K562 (cell line): Measurements from ENCODE around the gene NDUFA13. TPM values are rescaled to one million over a fixed set of nuclear protein-coding genes. Genes with fewer than 3 reads are reported as not detected.
A peak's percentile ranks its signal among the peaks of the same experiment; 100 is the strongest.

Experiments
- ATAC-seq: fragments of 200-7000 bp; cut with Tn5 transposase; 3 replicates; pipeline ENCODE4 v1.9.1; 2020; ENCODE audit warnings: moderate library complexity
- BruUV-seq: library from RNA; stranded (reverse); fragments of 400-500 nt; replicated peaks from 2 replicates; lab custom pipeline; 2021; lab: Mats Ljungman, UMichigan
- CTCF ChIA-PET: fragments of 300-600 bp; formaldehyde crosslinking; extraction: SDS; loops from one replicate; lab custom pipeline; 2021; ENCODE audit warnings: low intra/inter-chr PET ratio; lab: Yijun Ruan, JAX
- POLR2A ChIA-PET: fragments of 300-600, 350-650 bp; sonication (Branson Sonifier 250); formaldehyde crosslinking; extraction: SDS; loops from one replicate; lab custom pipeline; 2021; ENCODE audit warnings: antibody characterized with exemption, inconsistent platforms; lab: Yijun Ruan, JAX
- DNase-seq, 4 experiments: peaks; one replicate each; pipeline versions ENCODE4 v3.0.0 to v3.0.0-alpha.2; 2011 to 2018; ENCODE audit warnings: low spot score in 3 of 4, mixed read lengths in 3 of 4; ENCODE audit errors: extremely low read depth in 1 of 4
- FAIRE-seq: peaks from 2 replicates; lab custom pipeline; 2011; peaks lifted over from hg19 to GRCh38; lab: Jason Lieb, UNC
- H2AFZ ChIP-seq: 2 replicates; pipeline ENCODE4 v1.6.0; 2011; ENCODE audit warnings: low read depth, low read length, control low read depth, inconsistent platforms
- H3K27ac ChIP-seq: fragments of 200-600 bp; 3 replicates; pipeline ENCODE4 v1.8.0; 2011; ENCODE audit warnings: low read depth, mild to moderate bottlenecking, control low read depth, inconsistent platforms, low read length, moderate library complexity, mixed read lengths; ENCODE audit errors: extremely low read depth
- H3K27me3 ChIP-seq, 2 experiments: fragments of 300-600 bp in 1 of 2; 2 replicates in 1 of 2; 3 replicates in 1 of 2; pipeline versions ENCODE4 v1.6.0 to v1.8.0; 2011; ENCODE audit warnings: inconsistent platforms in 2 of 2, low read length in 2 of 2, mild to moderate bottlenecking in 1 of 2, mixed read lengths in 1 of 2, moderate library complexity in 1 of 2; ENCODE audit not compliant: control insufficient read depth in 2 of 2, insufficient read depth in 2 of 2
- H3K36me3 ChIP-seq: fragments of 300-600 bp; 3 replicates; pipeline ENCODE4 v1.8.0; 2011; ENCODE audit warnings: mild to moderate bottlenecking, low read length, inconsistent platforms; ENCODE audit not compliant: control insufficient read depth, insufficient read depth
- H3K4me1 ChIP-seq, 2 experiments: fragments of 200-600 bp in 1 of 2; replicated peaks in 1 of 2; 2 replicates in 1 of 2; 3 replicates in 1 of 2; pipeline versions ENCODE4 v1.5.1 to v1.8.0; 2011; ENCODE audit warnings: inconsistent platforms in 2 of 2, low read length in 2 of 2, mild to moderate bottlenecking in 1 of 2, mixed read lengths in 1 of 2, moderate library complexity in 1 of 2; ENCODE audit not compliant: control insufficient read depth in 2 of 2, insufficient read depth in 2 of 2
- H3K4me2 ChIP-seq: 2 replicates; pipeline ENCODE4 v1.6.1; 2011; ENCODE audit warnings: low read length, control low read depth, inconsistent platforms, mixed read lengths; ENCODE audit not compliant: insufficient read depth
- H3K4me3 ChIP-seq: fragments of 200-600 bp; sonication (generic), shearing (Covaris generic); 2 replicates; pipeline ENCODE4 v1.5.1; 2016; ENCODE audit warnings: control low read depth, inconsistent platforms
- H3K79me2 ChIP-seq: fragments of 200-600 bp; 3 replicates; pipeline ENCODE4 v1.8.0; 2011; ENCODE audit warnings: low read length, inconsistent platforms; ENCODE audit not compliant: control insufficient read depth, insufficient read depth
- H3K9ac ChIP-seq, 2 experiments: 2 replicates each; pipeline versions ENCODE4 v1.6.0 to v1.6.1; 2011; ENCODE audit warnings: low read depth in 2 of 2, low read length in 2 of 2, control low read depth in 1 of 2, inconsistent platforms in 1 of 2, mild to moderate bottlenecking in 1 of 2, mixed read lengths in 1 of 2; ENCODE audit not compliant: insufficient read depth in 1 of 2
- H3K9me1 ChIP-seq: one replicate; pipeline ENCODE4 v1.6.0; 2011; ENCODE audit warnings: inconsistent platforms, mild to moderate bottlenecking, low read length, moderate library complexity; ENCODE audit not compliant: control insufficient read depth, insufficient read depth
- H3K9me3 ChIP-seq: replicated peaks from 2 replicates; pipeline ENCODE4 v1.5.1; 2011; ENCODE audit warnings: low read depth, low read length, inconsistent platforms; ENCODE audit not compliant: control insufficient read depth, insufficient read depth
- H4K20me1 ChIP-seq: replicated peaks from 2 replicates; pipeline ENCODE4 v1.6.1; 2011; ENCODE audit warnings: low read length, inconsistent platforms, mixed read lengths; ENCODE audit not compliant: control insufficient read depth, insufficient read depth
- CREBBP ChIP-seq: IDR thresholded peaks from one replicate; pipeline ENCODE4 v1.6.1; 2012; ENCODE audit warnings: low read depth, mild to moderate bottlenecking, control low read depth, inconsistent platforms, low read length
- FOXK2 ChIP-seq, 2 experiments: fragments of 450-650 bp; IDR thresholded peaks in 1 of 2; conservative IDR thresholded peaks in 1 of 2; 2 replicates each; pipeline ENCODE4 v1.6.1; 2016; ENCODE audit warnings: low read depth in 2 of 2, mild to moderate bottlenecking in 1 of 2
- HDAC1 ChIP-seq, 2 experiments: fragments of 450-650 bp; IDR thresholded peaks; 2 replicates each; pipeline ENCODE4 v1.6.1; 2016 to 2017; ENCODE audit warnings: inconsistent platforms in 1 of 2, mild to moderate bottlenecking in 1 of 2, moderate library complexity in 1 of 2
- HLTF ChIP-seq: fragments of 450-650 bp; IDR thresholded peaks from 2 replicates; pipeline ENCODE4 v1.6.1; 2016
- JUNB ChIP-seq: fragments of 450-650 bp; formaldehyde crosslinking; conservative IDR thresholded peaks from 2 replicates; pipeline ENCODE4 v1.4.0; 2020; ENCODE audit warnings: mild to moderate bottlenecking
- PTTG1 ChIP-seq: fragments of 450-650 bp; IDR thresholded peaks from 2 replicates; pipeline ENCODE4 v1.6.1; 2016; ENCODE audit warnings: low read depth, mild to moderate bottlenecking, missing genetic modification characterization, missing compliant biosample characterization
- THRAP3 ChIP-seq: fragments of 450-650 bp; IDR thresholded peaks from 2 replicates; pipeline ENCODE4 v1.6.1; 2016; ENCODE audit warnings: mild to moderate bottlenecking, inconsistent platforms, borderline replicate concordance
- TOE1 ChIP-seq, 2 experiments: fragments of 450-650 bp in 1 of 2; sonication (generic) in 1 of 2; formaldehyde crosslinking in 1 of 2; IDR thresholded peaks; 2 replicates each; pipeline versions ENCODE4 v1.7.1 to v1.8.0; 2016 to 2022; ENCODE audit warnings: borderline replicate concordance in 2 of 2, mild to moderate bottlenecking in 2 of 2, antibody characterized with exemption in 1 of 2, inconsistent platforms in 1 of 2, low read depth in 1 of 2, missing genetic modification reagents in 1 of 2, moderate library complexity in 1 of 2
- ZEB2 ChIP-seq: fragments of 450-650 bp; IDR thresholded peaks from 2 replicates; pipeline ENCODE4 v1.6.1; 2016
- WGBS: fragments of 100-300 bp; shearing (Covaris generic); methylation state at CpG from one replicate; pipeline ENCODE4 v1.1.6; 2016; ENCODE audit warnings: low coverage, mixed read lengths; ENCODE audit not compliant: insufficient coverage; ENCODE audit errors: missing lambda C conversion rate; 5-methylcytosine and 5-hydroxymethylcytosine counted together
- in situ Hi-C: fragments of 300-500 bp; cut with MboI; formaldehyde crosslinking; loops from 4 replicates; pipeline ENCODE4 v1.15.0; 2018; ENCODE audit warnings: inconsistent platforms, mixed read lengths
- intact Hi-C: fragments of 100-400 bp; cut with micrococcal nuclease; formaldehyde crosslinking; loops from 2 replicates; pipeline ENCODE4 v1.14.2; 2022
- polyA plus RNA-seq, 8 experiments: library from polyadenylated mRNA; depleted of rRNA in 4 of 8; stranded (reverse) in 5 of 8; unstranded in 3 of 8; fragments of >200 nt; fragmentation: Nextera tagmentation in 2 of 8; fragmentation: Illumina TruSeq in 1 of 8; extraction: Ambion mirVana in 2 of 8; extraction: Trizol in 1 of 8; gene quantifications; 2 replicates each; pipeline versions ENCODE4 v1.2.1 to v1.2.3, GENCODE V29; 2011 to 2014; ENCODE audit warnings: inconsistent platforms in 1 of 8, missing spikeins in 1 of 8
- total RNA-seq, 7 experiments: library from RNA; depleted of rRNA in 6 of 7; stranded (reverse); fragments of >200 nt in 6 of 7; fragmentation: Illumina TruSeq in 2 of 7; extraction: Trizol in 2 of 7; gene quantifications; 2 replicates each; pipeline versions ENCODE4 v1.2.1 to v1.2.3, GENCODE V29; 2011 to 2021; ENCODE audit warnings: low replicate concordance in 1 of 7
- TF ChIP-seq, protein P1 (sequence below): sonication (generic); formaldehyde crosslinking; IDR thresholded peaks from 2 replicates; pipeline ENCODE4 v1.8.1; 2023; ENCODE audit warnings: mild to moderate bottlenecking, missing genetic modification reagents
- TF ChIP-seq, protein P2 (sequence below), 2 experiments: fragments of 450-650 bp; IDR thresholded peaks; 2 replicates each; pipeline ENCODE4 v1.6.1; 2016
- TF ChIP-seq, protein P3 (sequence below), 2 experiments: fragments of 450-650 bp in 1 of 2; sonication (generic) in 1 of 2; formaldehyde crosslinking in 1 of 2; IDR thresholded peaks in 1 of 2; conservative IDR thresholded peaks in 1 of 2; 2 replicates each; pipeline versions ENCODE4 v1.6.1 to v1.8.1; 2016 to 2023; ENCODE audit warnings: mild to moderate bottlenecking in 2 of 2, moderate library complexity in 2 of 2, inconsistent platforms in 1 of 2, missing genetic modification reagents in 1 of 2

NDUFA13 gene
- total and polyA plus RNA-seq, 9 of the 15 experiments (the other 6 are each of a cell fraction or from before 2014, with no cell fraction given), result 146 to 596 (median 429) TPM

DNA sequence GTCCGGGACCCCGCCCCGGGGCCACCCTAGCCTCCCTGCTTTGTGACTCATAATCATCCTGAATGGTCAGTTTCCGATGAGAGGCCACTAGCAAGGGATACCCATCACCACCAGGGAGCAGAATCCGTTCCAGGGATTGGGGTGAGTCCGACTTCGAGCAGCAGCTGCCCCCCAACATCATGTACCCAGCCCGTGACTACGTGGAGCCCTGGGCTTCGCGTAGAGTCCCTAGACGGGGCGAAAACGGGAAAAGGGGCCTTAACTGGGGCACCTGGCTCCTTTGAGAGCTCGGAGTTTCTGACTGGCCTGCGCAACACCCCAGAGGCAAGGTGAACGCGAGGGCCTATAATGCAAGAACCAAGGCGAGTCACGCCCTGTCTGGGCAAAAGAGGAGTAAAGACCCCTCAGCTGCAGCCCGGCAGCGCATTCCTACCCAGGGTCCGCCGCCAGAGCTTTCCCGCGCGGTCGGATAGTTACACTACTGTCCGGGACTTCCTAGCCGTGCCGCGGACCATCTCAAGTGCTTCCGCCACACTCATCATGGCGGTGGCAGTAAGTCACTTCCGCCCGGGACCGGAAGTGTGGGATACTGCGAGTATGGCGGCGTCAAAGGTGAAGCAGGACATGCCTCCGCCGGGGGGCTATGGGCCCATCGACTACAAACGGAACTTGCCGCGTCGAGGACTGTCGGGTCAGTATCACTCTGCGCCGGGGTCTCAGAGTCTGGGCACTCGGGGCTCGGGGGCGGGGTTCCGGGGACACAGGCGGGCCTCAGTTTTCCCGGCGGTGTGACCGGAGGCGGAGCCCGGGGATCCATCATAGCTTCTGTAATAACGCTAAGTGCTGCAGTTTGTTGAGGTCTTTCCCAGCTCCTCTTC is at the start of gene NDUFA13 (continued):
- TF ChIP-seq, protein P1, sequence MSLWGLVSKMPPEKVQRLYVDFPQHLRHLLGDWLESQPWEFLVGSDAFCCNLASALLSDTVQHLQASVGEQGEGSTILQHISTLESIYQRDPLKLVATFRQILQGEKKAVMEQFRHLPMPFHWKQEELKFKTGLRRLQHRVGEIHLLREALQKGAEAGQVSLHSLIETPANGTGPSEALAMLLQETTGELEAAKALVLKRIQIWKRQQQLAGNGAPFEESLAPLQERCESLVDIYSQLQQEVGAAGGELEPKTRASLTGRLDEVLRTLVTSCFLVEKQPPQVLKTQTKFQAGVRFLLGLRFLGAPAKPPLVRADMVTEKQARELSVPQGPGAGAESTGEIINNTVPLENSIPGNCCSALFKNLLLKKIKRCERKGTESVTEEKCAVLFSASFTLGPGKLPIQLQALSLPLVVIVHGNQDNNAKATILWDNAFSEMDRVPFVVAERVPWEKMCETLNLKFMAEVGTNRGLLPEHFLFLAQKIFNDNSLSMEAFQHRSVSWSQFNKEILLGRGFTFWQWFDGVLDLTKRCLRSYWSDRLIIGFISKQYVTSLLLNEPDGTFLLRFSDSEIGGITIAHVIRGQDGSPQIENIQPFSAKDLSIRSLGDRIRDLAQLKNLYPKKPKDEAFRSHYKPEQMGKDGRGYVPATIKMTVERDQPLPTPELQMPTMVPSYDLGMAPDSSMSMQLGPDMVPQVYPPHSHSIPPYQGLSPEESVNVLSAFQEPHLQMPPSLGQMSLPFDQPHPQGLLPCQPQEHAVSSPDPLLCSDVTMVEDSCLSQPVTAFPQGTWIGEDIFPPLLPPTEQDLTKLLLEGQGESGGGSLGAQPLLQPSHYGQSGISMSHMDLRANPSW (CRISPR knock-in tag), result no peak

DNA sequence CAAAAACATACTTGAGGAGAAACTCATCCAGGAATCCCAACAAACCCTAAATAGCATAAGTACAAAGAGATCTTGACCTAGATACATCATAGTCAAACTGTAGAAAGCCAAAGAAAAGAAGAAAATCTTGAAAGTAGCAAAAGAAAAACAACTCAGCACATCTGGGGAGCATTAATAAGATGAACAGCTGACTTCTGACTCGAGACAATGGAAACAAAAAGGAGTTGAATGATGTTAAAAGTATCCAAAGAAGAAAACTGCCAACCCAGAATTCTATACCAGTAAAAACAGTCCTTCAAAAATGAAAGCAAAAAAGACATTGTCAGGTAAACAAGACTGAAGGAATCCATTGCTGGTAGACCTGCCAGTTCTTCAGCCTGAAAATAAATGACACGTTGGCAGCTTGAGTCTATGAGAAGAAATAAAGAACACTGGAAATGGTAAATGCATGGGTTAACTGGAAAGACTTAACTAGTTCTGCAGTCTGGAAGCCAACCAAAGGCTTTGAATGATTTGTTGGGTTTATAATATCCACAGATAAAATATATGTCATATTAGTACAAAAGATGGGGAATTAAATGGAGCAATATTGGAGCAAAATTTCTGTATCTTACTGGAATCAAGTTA is 47.5 kb upstream of the NDUFA13 start:
- FAIRE-seq (peak; percentile 65), DNase-seq (no peak), ATAC-seq (no peak)
- H4K20me1 ChIP-seq, result peaks cover 6% of the 10 kb centered on the region; the same call in 1 of the 2 replicates
- peaks cover 15% of the 10 kb centered on the region for H3K9me3 ChIP-seq
- peaks cover 91% of the 10 kb centered on the region for H3K79me2 ChIP-seq
- peaks cover 0 to 7% of the 10 kb centered on the region in 2 experiments; a peak in 3 of 5 replicates for H3K4me1 ChIP-seq
- H3K27ac ChIP-seq, result no peak overlapping the region
- CTCF ChIA-PET, result no interaction called here
- H2AFZ ChIP-seq, result no peak overlapping the region
- intact Hi-C loops (no loop called here), in situ Hi-C loops (no loop called here)
- no peak overlapping the region for H3K9ac ChIP-seq
- no peak overlapping the region for H3K4me3 ChIP-seq
- no peaks in the 10 kb centered on the region for H3K27me3 ChIP-seq
- H3K36me3 ChIP-seq, result peaks cover 80% of the 10 kb centered on the region
- no peak overlapping the region for H3K4me2 ChIP-seq
- WGBS, result 92% methylated on average over 2 of the region's 2 CpGs
- TSS peak; percentile 25 for BruUV-seq
- POLR2A ChIA-PET, result interaction anchor here (0.6 to 1.0 kb wide), 3 partner anchors 19 to 891 kb away, joined by 3 read pairs; no protein-coding TSS in a partner anchor
- peaks cover 4% of the 10 kb centered on the region for H3K9me1 ChIP-seq
- TF ChIP-seq THRAP3 (0 out of 2 replicates have a peak, but pooled peaks have one; percentile 54), CREBBP (no peak), HLTF (0 out of 2 replicates have a peak, but pooled peaks have one; percentile 22), HDAC1 (IDR thresholded peaks at IDR 0.05) (peak; percentile 30 to 64; a peak in 1 of 4 replicates), TOE1 (IDR thresholded peaks at IDR 0.05; ENCODE audit: borderline replicate concordance) (0 out of 2 replicates have a peak, but pooled peaks have one; percentile 30), TOE1 (CRISPR knock-in tag; IDR thresholded peaks at IDR 0.05; ENCODE audit: borderline replicate concordance, low read depth) (no peak), JUNB (CRISPR knock-in tag) (no peak), ZEB2 (0 out of 2 replicates have a peak, but pooled peaks have one; percentile 31), FOXK2 (conservative IDR thresholded peaks at IDR 0.05 in 1 of 2, IDR thresholded peaks at IDR 0.05 in 1 of 2; ENCODE audit: low read depth in 2 of 2) (0 out of 4 replicates have a peak, but pooled peaks of 1 of the 2 experiments have one; percentile 28), PTTG1 (tag) (no peak)
- TF ChIP-seq, protein P2, sequence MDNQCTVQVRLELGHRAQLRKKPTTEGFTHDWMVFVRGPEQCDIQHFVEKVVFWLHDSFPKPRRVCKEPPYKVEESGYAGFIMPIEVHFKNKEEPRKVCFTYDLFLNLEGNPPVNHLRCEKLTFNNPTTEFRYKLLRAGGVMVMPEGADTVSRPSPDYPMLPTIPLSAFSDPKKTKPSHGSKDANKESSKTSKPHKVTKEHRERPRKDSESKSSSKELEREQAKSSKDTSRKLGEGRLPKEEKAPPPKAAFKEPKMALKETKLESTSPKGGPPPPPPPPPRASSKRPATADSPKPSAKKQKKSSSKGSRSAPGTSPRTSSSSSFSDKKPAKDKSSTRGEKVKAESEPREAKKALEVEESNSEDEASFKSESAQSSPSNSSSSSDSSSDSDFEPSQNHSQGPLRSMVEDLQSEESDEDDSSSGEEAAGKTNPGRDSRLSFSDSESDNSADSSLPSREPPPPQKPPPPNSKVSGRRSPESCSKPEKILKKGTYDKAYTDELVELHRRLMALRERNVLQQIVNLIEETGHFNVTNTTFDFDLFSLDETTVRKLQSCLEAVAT (IDR thresholded peaks at IDR 0.05), result peak in 1 of 2 experiments; percentile 65; a peak in 1 of 4 replicates
- TF ChIP-seq, protein P3, sequence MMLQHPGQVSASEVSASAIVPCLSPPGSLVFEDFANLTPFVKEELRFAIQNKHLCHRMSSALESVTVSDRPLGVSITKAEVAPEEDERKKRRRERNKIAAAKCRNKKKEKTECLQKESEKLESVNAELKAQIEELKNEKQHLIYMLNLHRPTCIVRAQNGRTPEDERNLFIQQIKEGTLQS (IDR thresholded peaks at IDR 0.05), result no peak
- TF ChIP-seq, protein P3 (CRISPR knock-in tag; conservative IDR thresholded peaks at IDR 0.05), result no peak
